ENCODE data around the gene DVL2. TPM values are rescaled to one million over a fixed set of nuclear protein-coding genes. Genes with fewer than 3 reads are reported as not detected.

Gene DVL2
- total and polyA plus RNA-seq, 2 of the 13 experiments (the other 11 are each of a cell fraction or from before 2014, with no cell fraction given): 5.7 to 38.2 TPM

DNA sequence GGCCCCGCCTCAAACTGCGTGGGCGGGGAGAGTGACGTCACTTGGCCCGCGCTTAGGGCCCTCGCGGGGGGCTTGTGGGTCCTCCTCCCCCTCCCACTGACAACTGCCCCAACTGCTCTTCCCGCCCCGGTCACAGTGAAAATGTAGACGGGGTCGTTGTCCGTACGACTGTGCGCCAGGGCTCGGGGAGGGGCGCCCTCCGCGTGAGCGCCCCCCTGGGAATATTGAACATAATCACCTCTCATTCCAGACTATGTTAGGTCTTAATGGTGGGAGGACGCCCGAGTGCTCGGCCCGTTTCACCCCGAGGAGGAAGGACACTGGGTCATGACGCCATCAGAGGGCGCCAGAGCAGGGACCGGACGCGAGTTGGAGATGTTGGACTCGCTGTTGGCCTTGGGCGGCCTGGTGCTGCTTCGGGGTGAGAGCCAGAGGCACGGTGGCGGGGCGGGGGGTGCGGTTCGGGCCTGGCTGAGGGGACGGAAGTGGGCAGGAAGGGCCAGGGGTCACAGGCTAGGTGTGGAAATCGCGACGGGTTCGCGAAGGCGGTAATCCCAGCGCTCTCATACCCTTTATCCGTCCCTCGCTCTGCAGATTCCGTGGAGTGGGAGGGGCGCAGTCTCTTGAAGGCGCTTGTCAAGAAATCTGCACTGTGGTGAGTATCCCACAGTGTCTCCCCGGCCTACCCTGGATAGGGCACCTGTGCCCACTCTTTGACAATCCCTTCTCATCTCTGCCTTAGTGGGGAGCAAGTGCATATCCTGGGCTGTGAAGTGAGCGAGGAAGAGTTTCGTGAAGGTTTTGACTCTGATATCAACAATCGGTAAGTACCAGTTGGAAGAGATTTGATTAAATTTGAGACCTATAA, 18.1 kb upstream of the DVL2 start, which contains the start of gene ELP5 (continued):
- TF ChIP-seq, protein P1, sequence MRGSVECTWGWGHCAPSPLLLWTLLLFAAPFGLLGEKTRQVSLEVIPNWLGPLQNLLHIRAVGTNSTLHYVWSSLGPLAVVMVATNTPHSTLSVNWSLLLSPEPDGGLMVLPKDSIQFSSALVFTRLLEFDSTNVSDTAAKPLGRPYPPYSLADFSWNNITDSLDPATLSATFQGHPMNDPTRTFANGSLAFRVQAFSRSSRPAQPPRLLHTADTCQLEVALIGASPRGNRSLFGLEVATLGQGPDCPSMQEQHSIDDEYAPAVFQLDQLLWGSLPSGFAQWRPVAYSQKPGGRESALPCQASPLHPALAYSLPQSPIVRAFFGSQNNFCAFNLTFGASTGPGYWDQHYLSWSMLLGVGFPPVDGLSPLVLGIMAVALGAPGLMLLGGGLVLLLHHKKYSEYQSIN (CRISPR knock-in tag; IDR thresholded peaks at IDR 0.05; ENCODE audit: borderline replicate concordance): no peak
- TF ChIP-seq, protein P2, sequence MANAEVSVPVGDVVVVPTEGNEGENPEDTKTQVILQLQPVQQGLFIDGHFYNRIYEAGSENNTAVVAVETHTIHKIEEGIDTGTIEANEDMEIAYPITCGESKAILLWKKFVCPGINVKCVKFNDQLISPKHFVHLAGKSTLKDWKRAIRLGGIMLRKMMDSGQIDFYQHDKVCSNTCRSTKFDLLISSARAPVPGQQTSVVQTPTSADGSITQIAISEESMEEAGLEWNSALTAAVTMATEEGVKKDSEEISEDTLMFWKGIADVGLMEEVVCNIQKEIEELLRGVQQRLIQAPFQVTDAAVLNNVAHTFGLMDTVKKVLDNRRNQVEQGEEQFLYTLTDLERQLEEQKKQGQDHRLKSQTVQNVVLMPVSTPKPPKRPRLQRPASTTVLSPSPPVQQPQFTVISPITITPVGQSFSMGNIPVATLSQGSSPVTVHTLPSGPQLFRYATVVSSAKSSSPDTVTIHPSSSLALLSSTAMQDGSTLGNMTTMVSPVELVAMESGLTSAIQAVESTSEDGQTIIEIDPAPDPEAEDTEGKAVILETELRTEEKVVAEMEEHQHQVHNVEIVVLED (CRISPR knock-in tag; IDR thresholded peaks at IDR 0.05; ENCODE audit: borderline replicate concordance): peak; percentile 55; the same call in 1 of the 2 replicates
- TF ChIP-seq KAT7 (CRISPR knock-in tag; IDR thresholded peaks at IDR 0.05; ENCODE audit: borderline replicate concordance): peak; percentile 92
- TF ChIP-seq, protein P3, sequence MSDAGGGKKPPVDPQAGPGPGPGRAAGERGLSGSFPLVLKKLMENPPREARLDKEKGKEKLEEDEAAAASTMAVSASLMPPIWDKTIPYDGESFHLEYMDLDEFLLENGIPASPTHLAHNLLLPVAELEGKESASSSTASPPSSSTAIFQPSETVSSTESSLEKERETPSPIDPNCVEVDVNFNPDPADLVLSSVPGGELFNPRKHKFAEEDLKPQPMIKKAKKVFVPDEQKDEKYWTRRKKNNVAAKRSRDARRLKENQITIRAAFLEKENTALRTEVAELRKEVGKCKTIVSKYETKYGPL (CRISPR knock-in tag; IDR thresholded peaks at IDR 0.05): no peak
- TF ChIP-seq, protein P4, sequence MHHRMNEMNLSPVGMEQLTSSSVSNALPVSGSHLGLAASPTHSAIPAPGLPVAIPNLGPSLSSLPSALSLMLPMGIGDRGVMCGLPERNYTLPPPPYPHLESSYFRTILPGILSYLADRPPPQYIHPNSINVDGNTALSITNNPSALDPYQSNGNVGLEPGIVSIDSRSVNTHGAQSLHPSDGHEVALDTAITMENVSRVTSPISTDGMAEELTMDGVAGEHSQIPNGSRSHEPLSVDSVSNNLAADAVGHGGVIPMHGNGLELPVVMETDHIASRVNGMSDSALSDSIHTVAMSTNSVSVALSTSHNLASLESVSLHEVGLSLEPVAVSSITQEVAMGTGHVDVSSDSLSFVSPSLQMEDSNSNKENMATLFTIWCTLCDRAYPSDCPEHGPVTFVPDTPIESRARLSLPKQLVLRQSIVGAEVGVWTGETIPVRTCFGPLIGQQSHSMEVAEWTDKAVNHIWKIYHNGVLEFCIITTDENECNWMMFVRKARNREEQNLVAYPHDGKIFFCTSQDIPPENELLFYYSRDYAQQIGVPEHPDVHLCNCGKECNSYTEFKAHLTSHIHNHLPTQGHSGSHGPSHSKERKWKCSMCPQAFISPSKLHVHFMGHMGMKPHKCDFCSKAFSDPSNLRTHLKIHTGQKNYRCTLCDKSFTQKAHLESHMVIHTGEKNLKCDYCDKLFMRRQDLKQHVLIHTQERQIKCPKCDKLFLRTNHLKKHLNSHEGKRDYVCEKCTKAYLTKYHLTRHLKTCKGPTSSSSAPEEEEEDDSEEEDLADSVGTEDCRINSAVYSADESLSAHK (CRISPR knock-in tag; IDR thresholded peaks at IDR 0.05; ENCODE audit: borderline replicate concordance): no peak
- TF ChIP-seq TBX2 (CRISPR knock-in tag; IDR thresholded peaks at IDR 0.05; ENCODE audit: borderline replicate concordance): peak; percentile 75
- TF ChIP-seq ZNF251 (CRISPR knock-in tag; IDR thresholded peaks at IDR 0.05): no peak
- TF ChIP-seq, protein P5, sequence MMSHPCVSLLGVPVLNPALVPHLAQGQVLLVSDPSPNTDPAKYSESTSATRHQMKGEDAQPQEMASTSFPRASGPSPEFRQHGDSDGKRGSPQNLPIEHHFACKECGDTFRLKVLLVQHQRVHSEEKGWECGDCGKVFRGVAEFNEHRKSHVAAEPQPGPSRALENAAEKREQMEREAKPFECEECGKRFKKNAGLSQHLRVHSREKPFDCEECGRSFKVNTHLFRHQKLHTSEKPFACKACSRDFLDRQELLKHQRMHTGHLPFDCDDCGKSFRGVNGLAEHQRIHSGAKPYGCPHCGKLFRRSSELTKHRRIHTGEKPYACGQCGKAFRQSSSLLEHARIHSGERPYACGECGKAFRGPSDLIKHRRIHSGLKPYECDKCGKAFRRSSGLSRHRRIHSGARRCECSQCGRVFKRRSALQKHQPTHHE (CRISPR knock-in tag; IDR thresholded peaks at IDR 0.05; ENCODE audit: borderline replicate concordance): 0 out of 2 replicates have a peak, but pooled peaks have one; percentile 80
- TF ChIP-seq, protein P6, sequence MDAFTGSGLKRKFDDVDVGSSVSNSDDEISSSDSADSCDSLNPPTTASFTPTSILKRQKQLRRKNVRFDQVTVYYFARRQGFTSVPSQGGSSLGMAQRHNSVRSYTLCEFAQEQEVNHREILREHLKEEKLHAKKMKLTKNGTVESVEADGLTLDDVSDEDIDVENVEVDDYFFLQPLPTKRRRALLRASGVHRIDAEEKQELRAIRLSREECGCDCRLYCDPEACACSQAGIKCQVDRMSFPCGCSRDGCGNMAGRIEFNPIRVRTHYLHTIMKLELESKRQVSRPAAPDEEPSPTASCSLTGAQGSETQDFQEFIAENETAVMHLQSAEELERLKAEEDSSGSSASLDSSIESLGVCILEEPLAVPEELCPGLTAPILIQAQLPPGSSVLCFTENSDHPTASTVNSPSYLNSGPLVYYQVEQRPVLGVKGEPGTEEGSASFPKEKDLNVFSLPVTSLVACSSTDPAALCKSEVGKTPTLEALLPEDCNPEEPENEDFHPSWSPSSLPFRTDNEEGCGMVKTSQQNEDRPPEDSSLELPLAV (CRISPR knock-in tag; conservative IDR thresholded peaks at IDR 0.05; ENCODE audit: low read depth): no peak
- TF ChIP-seq ZNF232 (CRISPR knock-in tag; IDR thresholded peaks at IDR 0.05; ENCODE audit: borderline replicate concordance): peak; percentile 3; the same call in 1 of the 2 replicates
- TF ChIP-seq, protein P7, sequence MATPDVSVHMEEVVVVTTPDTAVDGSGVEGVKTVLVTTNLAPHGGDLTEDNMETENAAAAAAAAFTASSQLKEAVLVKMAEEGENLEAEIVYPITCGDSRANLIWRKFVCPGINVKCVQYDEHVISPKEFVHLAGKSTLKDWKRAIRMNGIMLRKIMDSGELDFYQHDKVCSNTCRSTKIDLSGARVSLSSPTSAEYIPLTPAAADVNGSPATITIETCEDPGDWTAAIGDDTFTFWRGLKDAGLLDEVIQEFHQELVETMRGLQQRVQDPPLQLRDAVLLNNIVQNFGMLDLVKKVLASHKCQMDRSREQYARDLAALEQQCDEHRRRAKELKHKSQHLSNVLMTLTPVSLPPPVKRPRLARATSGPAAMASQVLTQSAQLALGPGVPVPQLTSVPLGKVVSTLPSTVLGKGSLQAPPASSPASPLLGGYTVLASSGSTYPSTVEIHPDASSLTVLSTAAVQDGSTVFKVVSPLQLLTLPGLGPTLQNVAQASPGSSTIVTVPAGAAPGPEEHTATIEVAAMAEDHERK (CRISPR knock-in tag; IDR thresholded peaks at IDR 0.05; ENCODE audit: low read depth): no peak
- TF ChIP-seq, protein P8, sequence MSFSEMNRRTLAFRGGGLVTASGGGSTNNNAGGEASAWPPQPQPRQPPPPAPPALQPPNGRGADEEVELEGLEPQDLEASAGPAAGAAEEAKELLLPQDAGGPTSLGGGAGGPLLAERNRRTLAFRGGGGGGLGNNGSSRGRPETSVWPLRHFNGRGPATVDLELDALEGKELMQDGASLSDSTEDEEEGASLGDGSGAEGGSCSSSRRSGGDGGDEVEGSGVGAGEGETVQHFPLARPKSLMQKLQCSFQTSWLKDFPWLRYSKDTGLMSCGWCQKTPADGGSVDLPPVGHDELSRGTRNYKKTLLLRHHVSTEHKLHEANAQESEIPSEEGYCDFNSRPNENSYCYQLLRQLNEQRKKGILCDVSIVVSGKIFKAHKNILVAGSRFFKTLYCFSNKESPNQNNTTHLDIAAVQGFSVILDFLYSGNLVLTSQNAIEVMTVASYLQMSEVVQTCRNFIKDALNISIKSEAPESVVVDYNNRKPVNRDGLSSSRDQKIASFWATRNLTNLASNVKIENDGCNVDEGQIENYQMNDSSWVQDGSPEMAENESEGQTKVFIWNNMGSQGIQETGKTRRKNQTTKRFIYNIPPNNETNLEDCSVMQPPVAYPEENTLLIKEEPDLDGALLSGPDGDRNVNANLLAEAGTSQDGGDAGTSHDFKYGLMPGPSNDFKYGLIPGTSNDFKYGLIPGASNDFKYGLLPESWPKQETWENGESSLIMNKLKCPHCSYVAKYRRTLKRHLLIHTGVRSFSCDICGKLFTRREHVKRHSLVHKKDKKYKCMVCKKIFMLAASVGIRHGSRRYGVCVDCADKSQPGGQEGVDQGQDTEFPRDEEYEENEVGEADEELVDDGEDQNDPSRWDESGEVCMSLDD (CRISPR knock-in tag; IDR thresholded peaks at IDR 0.05; ENCODE audit: borderline replicate concordance): no peak; the same call in 1 of the 2 replicates

Data from HepG2 (cell line).